Body of pancreas (tissue), 4 donors: ENCODE results near the gene PBXIP1. TPM values are rescaled to one million over a fixed set of nuclear protein-coding genes. Genes with fewer than 3 reads are reported as not detected.
"Not testable (repeated sequence)": the region's sequence is repeated elsewhere in the genome, so short reads cannot be mapped to it uniquely, and the experiment has no call there.

Experiments used
- ATAC-seq: fragments of 150-250 bp; one replicate; pipeline ENCODE4 v1.9.1; 2016
- DNase-seq, 4 donors: peaks; one replicate each; pipeline ENCODE4 v3.0.0-alpha.2; 2019
- H3K27ac ChIP-seq, 4 donors: fragments of 200-600 bp; sonication (generic); 1 replicate in 3 of 4; 2 replicates in 1 of 4; pipeline versions ENCODE4 v1.5.1 to v1.6.1; 2016 to 2019; ENCODE audit warnings: mild to moderate bottlenecking in 1 of 4, mixed read lengths in 1 of 4, moderate library complexity in 1 of 4
- H3K27me3 ChIP-seq, 2 donors: fragments of 200-600 bp; sonication (generic); one replicate each; pipeline ENCODE4 v1.6.0; 2016; ENCODE audit warnings: mild to moderate bottlenecking in 1 of 2
- H3K36me3 ChIP-seq, 2 donors: fragments of 200-600 bp; sonication (generic); replicated peaks in 1 of 2; 2 replicates each; pipeline ENCODE4 v1.5.1; 2016; ENCODE audit warnings: low read depth in 2 of 2; ENCODE audit not compliant: insufficient read depth in 1 of 2
- H3K4me1 ChIP-seq: fragments of 200-600 bp; sonication (generic); one replicate; pipeline ENCODE4 v1.6.0; 2016
- H3K4me3 ChIP-seq, 2 donors: fragments of 200-600 bp; sonication (generic); 1 replicate in 1 of 2; 2 replicates in 1 of 2; pipeline ENCODE4 v1.5.1; 2016 to 2019
- H3K9me3 ChIP-seq, 3 donors: fragments of 200-600 bp; sonication (generic); 1 replicate in 2 of 3; 2 replicates in 1 of 3; pipeline ENCODE4 v1.5.1; 2016
- POLR2A ChIP-seq, 3 donors: fragments of 450-650 bp; IDR thresholded peaks; one replicate each; pipeline ENCODE4 v1.6.1; 2016; ENCODE audit warnings: antibody characterized with exemption in 3 of 3, mild to moderate bottlenecking in 2 of 3
- WGBS, 2 donors: methylation state at CpG; one replicate each; pipeline ENCODE4 v1.1.5; 2017; 5-methylcytosine and 5-hydroxymethylcytosine counted together
- intact Hi-C: fragments of 100-400 bp; cut with DNase I; formaldehyde crosslinking; loops from one replicate; pipeline ENCODE4 v1.15.1; 2023
- total RNA-seq, 2 donors: library from RNA; depleted of rRNA; stranded (reverse); fragments of >200 nt; gene quantifications; one replicate each; pipeline ENCODE4 v1.1.0, GENCODE V29; 2016
- TF ChIP-seq, protein P1 (sequence below), 7 experiments: fragments of 450-650 bp in 4 of 7; fragments of 200-600 bp in 3 of 7; sonication (generic) in 3 of 7; IDR thresholded peaks; one replicate each; pipeline ENCODE4 v1.5.1; 2016 to 2019; ENCODE audit warnings: antibody characterized with exemption in 7 of 7

The PBXIP1 gene
- total RNA-seq, 2 donors from 2014 or later, result 26.0 to 60.7 TPM

DNA sequence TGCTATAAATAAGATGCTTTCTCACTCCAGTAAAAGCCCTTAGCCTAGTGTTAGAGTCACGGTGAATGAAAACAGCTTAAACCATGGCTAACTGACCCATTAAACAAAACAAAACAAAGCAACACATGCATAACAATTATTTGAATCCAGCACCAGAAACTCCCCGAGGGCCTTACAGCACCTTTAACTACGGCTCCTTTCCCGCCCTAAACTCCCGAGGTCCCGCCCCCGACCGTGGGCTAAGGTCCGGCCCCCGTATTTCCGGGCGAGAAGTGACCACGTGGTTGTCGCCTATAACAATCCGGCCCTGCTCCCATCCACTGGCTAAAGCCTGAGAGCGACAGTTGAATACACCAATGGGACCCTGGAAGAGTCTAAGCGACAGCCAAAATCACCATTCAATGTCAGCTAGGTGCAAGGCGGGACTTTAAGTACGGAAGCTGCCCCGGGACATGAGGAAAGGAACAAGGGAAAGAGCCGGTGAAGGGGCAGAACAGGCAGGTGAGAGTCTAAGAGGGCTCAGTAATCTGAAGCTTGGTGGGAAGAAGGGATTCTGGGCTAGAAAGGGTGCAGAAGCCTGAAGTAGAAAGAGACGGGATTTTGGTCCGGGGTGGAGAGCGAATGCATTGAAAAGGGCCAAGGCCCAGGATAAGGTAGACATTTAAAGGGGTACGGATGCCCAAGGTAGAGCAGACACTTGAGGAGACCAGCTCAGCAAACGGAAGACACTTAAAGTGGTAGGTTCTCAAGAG, 27.2 kb upstream of the PBXIP1 start, which contains the start of gene FLAD1:
TSS of gene FLAD1 (plus strand) at position 448 of the 752 bp plus-strand sequence. CDS start 351 bp downstream, outside the sequence.
- Histone ChIP-seq H3K4me3 (peak within 1 kb of the TSS; percentile 42 to 70), H3K27me3 (no peaks in the 10 kb centered on the region), H3K9me3 (no peaks in the 10 kb centered on the region), H3K36me3 (no peaks in the 10 kb centered on the region), H3K4me1 (peaks cover 18% of the 10 kb centered on the region), H3K27ac (peak within 1 kb of the TSS in 3 of 4 donors; percentile 43 to 78 (median 66))
- TF ChIP-seq POLR2A (IDR thresholded peaks at IDR 0.05), result peak in 2 of 3 donors; percentile 50 to 55
- TF ChIP-seq, protein P1, sequence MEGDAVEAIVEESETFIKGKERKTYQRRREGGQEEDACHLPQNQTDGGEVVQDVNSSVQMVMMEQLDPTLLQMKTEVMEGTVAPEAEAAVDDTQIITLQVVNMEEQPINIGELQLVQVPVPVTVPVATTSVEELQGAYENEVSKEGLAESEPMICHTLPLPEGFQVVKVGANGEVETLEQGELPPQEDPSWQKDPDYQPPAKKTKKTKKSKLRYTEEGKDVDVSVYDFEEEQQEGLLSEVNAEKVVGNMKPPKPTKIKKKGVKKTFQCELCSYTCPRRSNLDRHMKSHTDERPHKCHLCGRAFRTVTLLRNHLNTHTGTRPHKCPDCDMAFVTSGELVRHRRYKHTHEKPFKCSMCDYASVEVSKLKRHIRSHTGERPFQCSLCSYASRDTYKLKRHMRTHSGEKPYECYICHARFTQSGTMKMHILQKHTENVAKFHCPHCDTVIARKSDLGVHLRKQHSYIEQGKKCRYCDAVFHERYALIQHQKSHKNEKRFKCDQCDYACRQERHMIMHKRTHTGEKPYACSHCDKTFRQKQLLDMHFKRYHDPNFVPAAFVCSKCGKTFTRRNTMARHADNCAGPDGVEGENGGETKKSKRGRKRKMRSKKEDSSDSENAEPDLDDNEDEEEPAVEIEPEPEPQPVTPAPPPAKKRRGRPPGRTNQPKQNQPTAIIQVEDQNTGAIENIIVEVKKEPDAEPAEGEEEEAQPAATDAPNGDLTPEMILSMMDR (IDR thresholded peaks at IDR 0.05), result no peak
- WGBS, 2 donors, result 0% methylated on average over 25 to 26 of the region's 26 CpGs
- intact Hi-C loops, result no loop called here
- ATAC-seq (peak; percentile 100), DNase-seq (peak; percentile 97 to 100 (median 98))

DNA sequence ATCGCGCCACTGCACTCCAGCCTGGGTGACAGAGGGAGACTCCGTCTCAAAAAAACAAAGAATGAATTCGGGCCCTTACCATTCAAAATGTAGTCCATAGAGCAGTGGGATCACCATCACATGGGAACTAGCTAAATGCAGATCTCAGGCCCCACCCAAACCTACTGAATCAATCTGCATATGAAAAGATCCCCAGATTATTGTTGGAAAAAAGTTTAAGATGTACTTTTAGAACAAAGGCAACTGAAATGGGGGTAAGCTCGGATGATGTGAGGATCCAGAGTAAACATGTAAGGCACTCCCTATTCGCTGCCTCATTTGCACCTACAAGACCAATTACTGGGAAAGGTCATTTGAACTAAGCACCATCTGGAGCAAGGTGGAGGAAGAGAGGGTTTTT, 26.4 kb upstream of the PBXIP1 start:
- no peaks in the 10 kb centered on the region for H3K27me3 ChIP-seq
- no peak for ATAC-seq
- peaks cover 18% of the 10 kb centered on the region for H3K4me1 ChIP-seq
- intact Hi-C loops, result no loop called here
- peak overlapping the region in 1 of 4 donors; percentile 29 for H3K27ac ChIP-seq
- 54 to 58% methylated on average over 6 of the region's 6 CpGs for WGBS, 2 donors
- no peaks in the 10 kb centered on the region for H3K9me3 ChIP-seq
- no peaks in the 10 kb centered on the region for H3K36me3 ChIP-seq
- H3K4me3 ChIP-seq, result no peak overlapping the region
- no peak for DNase-seq
- no peak for TF ChIP-seq POLR2A (IDR thresholded peaks at IDR 0.05)
- TF ChIP-seq, protein P1 (IDR thresholded peaks at IDR 0.05), result no peak

DNA sequence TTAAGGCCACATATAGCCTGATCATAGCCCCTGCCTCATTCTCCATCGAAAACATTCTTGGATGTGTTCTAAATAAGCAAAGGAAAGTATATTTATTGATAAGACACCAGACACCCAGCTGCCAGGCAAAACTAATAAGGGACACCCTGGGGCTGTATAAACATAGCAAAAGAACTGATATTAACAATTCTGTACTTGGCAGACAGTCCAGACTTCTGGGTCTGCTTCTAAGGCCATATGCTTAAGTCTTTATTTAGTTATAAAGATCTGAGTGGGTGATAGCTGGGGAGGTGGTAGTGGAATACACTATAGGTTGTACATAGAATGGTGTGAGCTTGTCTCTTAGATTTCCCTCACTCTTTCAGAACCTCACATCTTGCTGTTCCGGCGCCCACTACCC, 22.5 kb upstream of the PBXIP1 start:
- ATAC-seq, result no peak
- no peak overlapping the region for H3K4me3 ChIP-seq
- intact Hi-C loops, result no loop called here
- DNase-seq, result no peak
- H3K4me1 ChIP-seq, result peaks cover 17% of the 10 kb centered on the region
- no peaks in the 10 kb centered on the region for H3K27me3 ChIP-seq
- TF ChIP-seq, protein P1 (IDR thresholded peaks at IDR 0.05), result no peak
- TF ChIP-seq POLR2A (IDR thresholded peaks at IDR 0.05), result no peak
- H3K9me3 ChIP-seq, result no peaks in the 10 kb centered on the region
- H3K27ac ChIP-seq, result no peak overlapping the region
- WGBS, 2 donors, result 91 to 94% methylated on average over 3 of the region's 3 CpGs
- no peaks in the 10 kb centered on the region for H3K36me3 ChIP-seq

DNA sequence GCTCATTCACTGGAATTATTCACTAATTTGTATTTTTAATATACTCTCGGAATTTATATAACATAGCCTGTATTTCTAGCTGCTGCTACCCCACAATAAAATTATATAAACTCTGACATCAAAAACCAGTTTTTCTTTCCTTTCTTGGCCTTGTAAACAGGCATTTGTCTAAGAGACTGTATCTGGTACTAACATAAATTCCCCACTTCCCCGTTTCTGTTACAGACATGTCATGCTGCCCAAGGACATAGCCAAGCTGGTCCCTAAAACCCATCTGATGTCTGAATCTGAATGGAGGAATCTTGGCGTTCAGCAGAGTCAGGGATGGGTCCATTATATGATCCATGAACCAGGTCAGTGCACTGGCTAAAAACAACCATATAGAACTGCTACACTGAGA, 21.9 kb upstream of the PBXIP1 start:
- H3K27me3 ChIP-seq, H3K27ac ChIP-seq, H3K9me3 ChIP-seq, intact Hi-C loops, DNase-seq, ATAC-seq, H3K4me3 ChIP-seq, H3K36me3 ChIP-seq: not testable (repeated sequence)
- 42 to 58% methylated on average over 3 of the region's 3 CpGs for WGBS, 2 donors
- peaks cover 21% of the 10 kb centered on the region for H3K4me1 ChIP-seq

DNA sequence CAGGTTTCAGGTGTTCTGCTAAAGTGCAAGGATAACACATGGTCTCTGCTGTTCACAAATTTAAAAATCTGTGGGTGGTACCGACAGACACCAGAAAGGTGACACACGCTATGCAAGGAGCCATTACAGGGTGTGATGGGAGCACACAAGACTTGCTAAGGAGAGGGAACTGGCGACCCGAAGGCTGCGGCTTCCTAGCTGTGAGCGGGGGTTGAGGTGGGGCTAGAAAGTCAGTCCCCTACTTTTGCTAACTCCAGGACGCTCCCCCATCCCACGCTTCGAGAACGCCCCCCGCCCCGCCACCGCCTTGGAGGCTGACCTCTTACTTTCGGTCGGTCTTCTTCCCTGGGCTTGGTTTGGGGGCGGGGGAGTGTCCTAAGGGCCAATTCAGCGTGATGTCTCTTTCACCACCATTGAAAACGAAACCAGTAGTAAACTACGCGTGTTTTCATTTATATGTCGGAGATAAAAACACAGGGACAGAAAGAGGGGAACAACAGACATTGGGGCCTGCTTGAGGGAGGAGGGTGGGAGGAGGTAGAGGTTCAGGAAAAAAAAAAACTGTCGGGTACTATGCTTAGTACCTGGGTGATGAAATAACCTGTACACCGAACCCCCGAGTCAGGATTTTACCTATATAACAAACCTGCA, 19.6 kb upstream of the PBXIP1 start:
- Histone ChIP-seq H3K9me3 (no peaks in the 10 kb centered on the region), H3K4me3 (peak overlapping the region; percentile 5 to 23), H3K4me1 (peaks cover 38% of the 10 kb centered on the region), H3K27me3 (no peaks in the 10 kb centered on the region), H3K36me3 (no peaks in the 10 kb centered on the region), H3K27ac (peak overlapping the region; percentile 81 to 98 (median 96))
- 0% methylated on average over 17 to 24 of the region's 24 CpGs for WGBS, 2 donors
- no peak for ATAC-seq
- intact Hi-C loops, result no loop called here
- TF ChIP-seq, protein P1 (IDR thresholded peaks at IDR 0.05), result no peak
- no peak for TF ChIP-seq POLR2A (IDR thresholded peaks at IDR 0.05)
- peak; percentile 44 to 63 (median 54) for DNase-seq
